ENCODE measurements around the gene SNCA.

SNCA gene

DNA sequence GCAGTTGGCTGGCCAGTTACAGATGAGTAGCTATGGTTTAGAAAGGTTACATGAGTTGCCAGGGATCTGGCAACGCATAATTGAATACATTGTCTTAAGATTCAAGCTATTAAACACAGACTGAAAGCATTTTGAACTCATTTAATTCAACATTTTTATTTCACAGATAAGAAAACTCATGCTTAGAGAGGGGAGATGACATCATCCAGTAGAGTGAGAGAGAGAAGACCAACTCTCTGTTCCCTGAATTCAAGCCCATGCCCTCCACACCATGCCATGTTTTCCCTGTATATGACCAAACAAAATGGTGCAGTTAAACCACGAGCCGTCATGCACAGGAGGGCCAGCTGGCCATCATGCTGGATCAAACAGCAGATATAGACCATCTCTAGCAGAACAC lies 22.6 kb downstream of the SNCA start:
- DNase-seq (ENCODE audit: low read depth in 2 of 2), result no peak

DNA sequence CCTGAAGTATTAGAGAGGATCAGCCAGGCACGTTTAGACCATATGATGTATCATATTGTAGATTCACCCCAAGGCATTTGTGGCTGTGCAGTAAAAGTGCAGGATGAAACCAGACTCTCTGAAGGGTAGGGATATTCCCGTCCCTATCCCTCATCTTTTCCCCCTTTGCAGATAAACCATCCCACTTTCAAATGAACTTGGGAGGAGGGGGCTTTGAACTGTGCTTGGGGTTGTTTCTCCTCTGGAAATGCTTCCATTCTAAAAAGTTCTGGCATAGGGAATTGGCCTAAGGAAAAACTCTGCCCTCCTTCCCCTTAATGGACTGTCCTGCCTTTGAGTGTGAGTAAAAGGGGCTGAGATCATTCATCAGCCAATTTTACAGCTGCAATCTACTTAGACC lies 23.8 kb downstream of the SNCA start:
- no peak for DNase-seq (ENCODE audit: low read depth in 2 of 2)

DNA sequence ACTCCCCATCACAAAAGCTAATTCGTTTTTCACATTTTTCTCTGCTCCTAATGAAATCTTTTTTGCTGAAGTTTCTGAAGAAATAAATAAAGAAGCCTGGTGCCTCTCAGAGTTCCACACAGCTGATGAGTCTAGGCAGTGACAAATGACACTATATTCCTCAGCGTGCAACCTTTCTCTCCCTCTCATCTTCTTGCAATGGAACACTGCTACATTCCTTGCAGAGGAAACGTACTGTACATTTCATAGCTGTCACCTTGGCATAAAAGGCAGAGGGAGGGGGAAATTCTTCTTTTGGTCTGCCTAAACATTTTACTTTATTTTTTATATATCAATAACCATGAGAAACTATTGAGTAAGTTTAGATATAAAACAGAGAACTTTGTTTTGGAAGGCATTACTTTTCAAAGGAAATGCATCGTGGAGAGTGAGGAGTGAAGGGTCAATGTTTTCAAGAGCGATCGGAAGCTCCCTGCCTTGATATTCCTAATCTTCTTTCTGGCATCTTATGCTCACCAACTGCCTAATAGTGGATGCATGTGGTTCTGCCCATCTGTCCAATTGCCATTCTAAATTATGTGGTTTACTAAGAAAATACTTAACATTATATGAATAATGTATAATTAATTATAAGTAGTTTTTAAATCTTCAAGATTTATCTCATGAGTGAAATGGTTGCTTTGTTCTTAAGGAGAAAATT lies 29.4 kb downstream of the SNCA start:
- DNase-seq (ENCODE audit: low read depth in 2 of 2), result no peak

DNA sequence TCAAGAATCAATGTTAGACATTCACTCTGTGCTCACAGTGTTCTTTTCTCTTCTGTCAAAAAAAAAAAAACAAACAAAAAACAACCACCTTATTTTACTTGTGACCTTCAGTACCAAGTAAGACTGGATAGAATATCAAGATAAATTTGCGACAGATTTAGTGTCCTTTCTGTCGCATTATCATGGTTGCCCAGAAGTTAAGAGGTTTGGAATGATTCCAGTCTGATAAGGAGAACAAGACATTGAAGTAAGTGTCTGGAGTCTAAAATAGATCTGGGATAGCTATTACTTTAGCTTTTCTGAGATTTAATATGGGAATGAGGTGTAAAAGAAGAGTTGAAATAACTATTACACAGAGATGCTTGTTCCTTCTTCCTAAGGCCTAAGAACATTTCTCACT lies 31.7 kb downstream of the SNCA start:
- no peak for DNase-seq (ENCODE audit: low read depth in 2 of 2)

DNA sequence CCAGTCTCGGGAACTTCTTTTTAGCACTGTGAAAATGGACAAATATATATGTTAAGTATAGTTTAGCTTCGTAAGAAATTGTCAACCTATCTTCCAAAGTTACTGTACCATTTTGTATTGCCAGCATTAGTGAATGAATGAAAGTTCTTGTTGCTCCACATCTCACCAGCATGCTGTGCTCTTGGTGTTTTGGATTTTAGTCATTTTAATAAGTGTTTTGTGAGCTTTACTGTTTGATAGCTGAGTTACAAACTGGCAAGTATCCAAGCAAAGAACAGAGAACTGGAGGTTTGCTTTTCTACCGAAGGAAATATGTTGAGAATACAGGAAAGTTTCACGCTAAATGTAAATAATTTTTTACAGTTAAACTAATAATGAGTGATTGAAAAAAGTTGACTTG lies 33.0 kb downstream of the SNCA start:
- no peak for DNase-seq (ENCODE audit: low read depth in 2 of 2)

DNA sequence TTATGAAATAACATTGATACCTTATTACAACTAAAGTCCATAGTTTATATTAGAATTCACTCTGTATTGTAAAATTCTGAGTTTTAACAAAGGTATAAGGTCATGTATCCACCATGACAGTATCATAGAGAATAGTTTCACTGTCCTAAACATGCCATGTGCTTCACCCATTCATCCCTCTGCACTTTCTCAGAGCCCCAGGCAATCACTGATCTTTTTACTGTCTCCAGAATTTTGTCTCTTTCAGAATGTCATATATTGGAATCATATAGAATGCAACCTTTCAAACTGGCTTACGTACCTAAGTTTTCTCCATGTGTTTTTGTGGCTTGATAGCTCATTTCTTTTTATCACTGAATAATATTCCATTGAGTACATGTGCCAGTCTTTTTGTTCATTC lies 33.9 kb downstream of the SNCA start:
- no peak for DNase-seq (ENCODE audit: low read depth in 2 of 2)

DNA sequence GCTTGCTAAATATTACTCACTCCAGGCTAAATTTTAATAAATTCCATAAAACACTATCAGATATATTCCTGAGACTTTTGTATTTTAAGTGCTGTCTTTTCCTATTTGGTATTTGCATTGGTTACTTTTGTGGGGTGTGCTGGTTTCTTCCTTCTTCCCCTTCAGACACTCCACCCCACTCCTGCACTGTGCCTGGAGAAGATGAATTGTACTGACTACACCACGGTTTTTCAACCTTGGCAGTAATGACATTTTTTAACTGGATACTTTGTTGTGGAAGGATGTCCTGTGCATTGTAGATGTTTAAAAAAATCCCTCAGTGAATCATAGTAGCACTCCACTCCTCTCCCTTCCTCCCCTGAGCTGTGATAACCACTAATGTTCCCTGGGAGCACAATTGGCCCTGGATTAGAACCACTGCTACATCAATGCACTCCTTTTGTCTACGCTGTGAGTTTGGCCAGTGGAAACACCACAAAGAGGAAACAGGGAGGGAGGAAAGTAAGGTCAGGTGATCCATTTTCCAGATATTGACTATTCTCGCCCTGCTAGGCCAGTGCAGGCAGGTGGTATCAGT lies 36.3 kb downstream of the SNCA start:
- no peak for DNase-seq (ENCODE audit: low read depth in 2 of 2)

DNA sequence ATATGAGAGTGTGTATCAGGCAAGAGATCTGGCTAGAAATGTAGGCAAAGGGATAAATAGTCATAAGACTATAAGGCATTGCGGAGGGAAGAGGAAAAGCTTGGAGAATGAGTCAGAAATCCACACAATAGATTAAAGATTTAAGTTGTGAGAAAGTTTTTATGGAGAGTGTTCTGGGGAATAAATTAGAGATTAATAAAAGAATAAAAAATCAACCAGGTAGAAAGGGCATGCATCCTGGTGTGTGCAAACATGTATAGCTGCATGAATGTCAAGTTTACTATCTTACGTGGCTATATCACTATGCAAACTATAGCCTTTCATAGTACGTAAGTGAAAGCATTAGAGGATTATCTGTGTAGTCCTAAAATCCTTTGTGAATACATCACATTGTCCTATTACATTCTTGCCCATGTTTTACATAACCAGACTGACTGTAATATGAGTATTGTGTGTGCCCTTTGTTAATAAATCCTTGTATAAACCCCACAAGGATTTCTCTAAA lies 36.9 kb downstream of the SNCA start:
- DNase-seq (ENCODE audit: low read depth in 2 of 2), result no peak

DNA sequence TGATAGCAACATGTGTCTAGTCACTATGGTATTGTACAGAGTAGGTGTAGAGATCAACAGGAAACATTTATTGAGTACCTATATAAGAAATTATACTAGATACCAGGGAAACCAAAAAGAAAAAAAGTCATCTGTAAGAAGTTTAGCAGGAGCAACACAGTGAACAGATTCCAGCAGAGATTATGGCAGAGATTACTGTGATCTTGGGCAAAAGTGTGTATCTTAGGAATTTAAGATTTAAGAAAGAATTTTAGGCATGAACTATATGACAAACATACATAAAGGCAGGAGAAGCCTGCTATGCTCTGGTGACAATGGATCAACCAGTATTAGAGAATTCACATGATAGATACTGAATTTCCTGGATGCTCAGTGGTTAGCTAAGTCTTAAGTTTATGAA lies 37.9 kb downstream of the SNCA start:
- DNase-seq (ENCODE audit: low read depth in 2 of 2), result no peak

DNA sequence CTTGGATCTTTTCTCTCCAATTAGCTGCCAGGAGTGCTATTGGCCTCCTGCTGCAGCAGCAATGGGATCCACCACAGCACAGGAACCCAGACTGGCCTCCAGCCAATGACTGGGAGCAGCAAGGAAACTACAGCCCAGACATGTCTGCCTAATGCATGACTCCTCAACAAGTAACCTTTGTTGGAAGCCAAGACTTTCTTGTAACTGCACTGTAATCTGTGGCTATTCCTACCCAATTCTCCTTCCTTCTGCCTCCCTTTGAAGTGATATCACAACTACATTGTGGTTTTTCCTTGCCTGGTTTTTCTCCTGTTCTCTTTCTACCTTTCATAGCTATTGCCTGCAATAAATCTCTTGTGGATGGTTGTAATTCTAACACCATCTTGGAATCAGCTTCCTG lies 39.8 kb downstream of the SNCA start:
- DNase-seq (ENCODE audit: low read depth in 2 of 2), result no peak

DNA sequence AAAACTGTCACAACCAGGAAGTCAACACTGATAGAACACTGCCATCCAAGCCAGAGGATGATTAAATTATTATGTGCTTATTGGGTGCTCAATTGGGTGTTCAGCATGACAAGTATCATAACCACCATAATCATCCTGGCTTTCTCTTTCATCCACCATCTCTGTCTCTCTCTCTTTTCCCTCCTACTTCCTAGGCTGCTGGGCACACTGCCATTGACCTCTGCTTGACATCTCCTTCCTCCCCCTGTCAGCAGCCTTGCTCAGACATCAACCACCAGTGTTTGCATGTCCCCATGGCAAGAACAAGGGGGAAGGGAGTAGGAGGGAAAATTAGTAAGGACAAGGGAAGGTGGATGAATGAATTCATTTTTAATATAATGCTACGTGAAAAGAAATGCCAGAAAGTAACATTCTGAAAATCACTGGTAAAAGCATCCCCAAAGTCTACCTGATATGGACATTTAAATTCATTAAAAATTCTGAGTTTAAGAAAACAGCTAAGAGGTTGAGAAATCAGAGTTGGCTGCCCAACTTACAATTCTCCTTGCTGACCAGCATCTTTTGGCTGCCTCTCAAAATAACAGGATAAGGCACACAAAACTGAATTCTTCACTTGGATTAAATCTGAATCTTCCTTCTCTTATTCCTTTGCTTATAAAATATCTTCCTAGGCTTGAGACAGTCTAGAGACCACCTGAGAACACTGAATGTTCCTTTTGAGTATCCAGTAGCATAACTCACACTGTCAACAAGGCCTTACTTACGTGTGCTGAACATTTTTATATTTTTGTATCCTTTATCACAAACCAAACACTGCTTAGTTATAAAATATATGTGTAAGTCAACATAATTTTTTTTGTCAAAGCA lies 48.5 kb downstream of the SNCA start:
- DNase-seq (ENCODE audit: low read depth in 2 of 2), result no peak

DNA sequence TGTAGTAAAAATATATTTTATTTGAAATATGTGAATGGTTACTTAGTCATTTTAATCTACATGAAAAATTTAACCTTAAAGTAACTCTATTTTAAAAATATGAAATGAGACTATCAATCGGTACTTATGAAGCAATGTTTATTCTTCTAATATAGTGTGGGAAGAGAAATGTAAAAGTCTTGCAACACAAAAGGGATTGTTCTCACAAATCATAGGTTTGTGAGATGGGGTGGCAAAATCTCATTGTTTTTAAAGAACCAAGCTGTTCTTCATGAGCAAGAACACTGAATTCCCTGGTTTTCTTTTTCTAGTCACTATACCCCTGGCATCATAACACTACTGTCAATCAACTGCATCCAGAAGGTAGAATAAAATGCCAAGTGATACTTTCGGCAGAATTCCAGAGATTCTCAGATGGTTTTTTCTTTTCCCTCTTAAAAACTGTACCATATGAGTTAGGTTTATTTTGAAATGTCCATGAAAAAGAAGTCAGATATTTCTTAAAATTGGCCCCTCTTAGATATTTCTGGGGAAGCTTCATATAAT lies 52.2 kb downstream of the SNCA start:
- no peak for DNase-seq (ENCODE audit: low read depth in 2 of 2)

DNA sequence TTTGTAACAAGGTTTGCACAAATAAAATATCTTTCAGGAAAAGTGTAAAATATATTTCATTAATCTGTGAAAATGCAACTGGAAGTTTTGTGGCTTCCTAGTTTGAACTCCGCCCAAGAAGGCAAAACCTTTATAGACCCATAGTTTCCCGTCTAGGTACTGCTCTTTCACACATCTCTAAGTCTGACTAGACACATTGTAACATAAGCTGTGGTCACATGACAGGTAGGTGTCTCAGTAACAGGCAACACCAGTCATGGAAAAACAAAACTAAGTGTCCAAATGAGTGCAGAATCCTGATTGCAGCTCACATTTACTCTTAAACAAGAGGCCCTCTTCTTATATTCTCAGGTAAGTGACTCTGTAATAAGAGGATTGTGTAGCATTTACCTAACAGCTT lies 55.6 kb downstream of the SNCA start:
- DNase-seq (ENCODE audit: low read depth in 2 of 2), result no peak

DNA sequence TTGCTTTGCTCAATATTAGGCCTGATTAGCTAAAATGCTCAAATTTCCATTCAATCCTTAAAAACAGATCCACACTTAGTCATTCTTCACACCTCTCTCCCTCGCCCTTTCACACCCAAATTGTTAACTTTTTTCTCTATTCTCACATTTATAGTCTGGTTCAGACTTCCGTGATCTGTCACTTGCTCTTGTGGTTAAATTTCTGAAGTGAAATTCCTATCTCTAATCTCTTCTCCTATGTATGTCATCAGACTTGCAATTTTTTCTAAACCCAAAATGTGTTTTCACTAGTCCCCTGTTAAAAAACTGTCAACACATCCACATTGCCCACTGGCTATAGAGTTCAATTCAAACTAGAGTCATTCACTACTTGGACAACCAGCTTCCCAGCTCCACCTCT lies 63.2 kb downstream of the SNCA start:
- DNase-seq (ENCODE audit: low read depth in 2 of 2), result no peak

DNA sequence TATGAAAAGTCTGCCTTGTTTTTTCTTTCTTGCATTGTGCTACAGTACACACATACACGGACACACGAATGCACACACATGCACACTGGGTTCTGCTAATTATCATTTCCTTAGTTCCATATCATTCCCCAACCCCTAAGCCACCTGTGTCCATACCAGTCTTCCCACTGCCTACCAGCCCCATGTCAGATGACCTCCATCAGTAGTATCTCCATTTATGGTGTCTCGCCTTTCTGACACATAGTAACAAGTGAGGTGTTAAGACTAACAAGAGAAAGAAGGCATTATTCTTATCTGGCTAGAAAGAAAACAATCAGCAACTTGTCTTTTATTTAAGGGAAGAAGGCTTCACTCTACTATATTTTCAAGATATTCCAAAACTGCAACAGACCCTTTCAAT lies 67.1 kb downstream of the SNCA start:
- DNase-seq (ENCODE audit: low read depth in 2 of 2), result no peak

DNA sequence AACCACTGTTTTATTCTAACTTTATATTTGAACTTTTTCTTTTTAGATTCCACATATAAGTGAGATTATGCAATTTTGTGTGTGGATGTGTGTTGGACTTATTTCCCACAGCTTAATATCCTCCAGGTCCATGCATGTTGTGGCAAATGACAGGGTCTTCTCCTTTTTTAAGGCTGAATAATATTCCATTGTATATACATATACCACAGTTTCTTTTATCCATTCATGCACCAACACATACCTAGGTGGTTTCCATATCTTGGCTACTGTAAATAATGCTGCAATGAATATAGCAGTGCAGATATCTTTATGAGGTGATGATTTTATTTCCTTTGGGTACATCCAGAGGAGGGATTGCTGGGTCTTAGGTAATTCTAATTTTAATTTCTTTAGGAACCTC lies 69.0 kb downstream of the SNCA start:
- DNase-seq (ENCODE audit: low read depth in 2 of 2), result no peak

DNA sequence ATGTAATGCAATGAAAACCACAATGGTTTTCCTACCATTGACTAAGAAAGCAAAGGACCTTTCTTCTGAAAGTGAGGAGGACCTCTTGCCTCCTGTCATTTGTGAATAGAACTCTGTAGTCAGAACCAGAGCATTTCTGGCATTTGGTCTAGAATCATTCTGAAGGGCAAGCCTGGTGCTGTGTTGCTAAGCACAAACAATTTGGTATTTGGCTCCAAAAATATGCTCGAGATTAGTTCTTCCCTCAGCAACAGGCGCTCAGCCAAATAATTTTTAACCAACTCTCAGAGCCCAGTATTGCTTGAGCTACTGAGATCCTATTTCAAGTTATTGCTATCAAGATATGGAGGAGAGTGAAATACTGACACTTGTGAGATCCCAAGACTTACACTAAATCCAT lies 71.0 kb downstream of the SNCA start:
- no peak for DNase-seq (ENCODE audit: low read depth in 2 of 2)

DNA sequence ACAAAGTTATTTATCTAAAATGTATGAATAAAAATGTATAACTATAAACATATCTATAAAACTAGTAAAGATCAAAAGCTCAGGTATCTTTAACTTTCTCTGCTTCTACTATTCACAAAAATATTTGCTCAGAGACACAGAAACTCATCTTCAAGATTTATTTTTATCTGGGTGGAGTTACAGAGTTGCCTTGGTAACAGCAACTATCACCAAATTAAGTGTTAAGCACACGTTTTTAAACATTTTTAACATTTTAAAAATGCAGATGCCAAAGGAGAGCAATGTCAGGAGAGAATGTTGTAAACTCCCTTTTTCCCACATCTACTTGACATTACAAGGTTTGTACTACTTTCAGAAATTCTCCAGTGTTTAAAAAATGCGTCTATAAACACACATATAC lies 71.4 kb downstream of the SNCA start:
- DNase-seq (ENCODE audit: low read depth in 2 of 2), result no peak

DNA sequence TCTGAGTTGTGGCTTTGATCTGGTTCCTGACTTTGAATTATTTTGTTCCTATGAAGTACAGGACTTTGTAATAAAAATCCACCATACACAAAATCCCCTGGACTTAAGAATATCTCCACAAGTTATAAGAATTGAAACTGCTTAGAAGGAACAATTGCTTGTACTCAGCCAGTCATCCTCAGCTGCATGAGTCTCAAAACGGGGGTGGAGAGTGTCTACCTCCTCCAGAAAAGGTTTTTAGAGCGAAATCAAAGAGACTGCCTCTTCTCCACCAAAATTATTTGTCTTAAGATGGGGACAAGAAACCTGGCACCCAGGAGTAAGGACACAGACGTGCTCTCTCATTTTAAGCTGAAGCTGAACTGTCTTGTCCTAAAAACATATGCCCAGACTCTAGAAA lies 74.7 kb downstream of the SNCA start:
- DNase-seq (ENCODE audit: low read depth in 2 of 2), result no peak

DNA sequence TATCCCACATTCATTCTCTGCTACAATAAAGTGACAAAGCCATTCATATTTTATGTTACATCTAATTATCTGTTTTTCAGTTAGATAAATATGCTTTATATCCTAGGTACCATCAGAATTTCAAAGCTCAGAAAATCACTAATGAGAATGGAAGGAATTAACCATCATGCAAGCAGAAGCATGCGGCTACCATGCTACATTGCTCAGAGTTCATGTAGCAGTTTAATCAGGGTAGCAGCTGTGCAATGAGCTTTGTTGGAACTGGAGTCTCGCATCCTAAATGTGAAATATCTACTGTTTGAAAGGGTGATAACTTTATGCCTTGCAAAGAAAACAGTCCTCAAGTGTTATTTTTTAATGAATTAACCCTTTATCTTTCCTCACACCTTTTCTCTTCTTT lies 77.5 kb downstream of the SNCA start:
- DNase-seq (ENCODE audit: low read depth in 2 of 2), result no peak

DNA sequence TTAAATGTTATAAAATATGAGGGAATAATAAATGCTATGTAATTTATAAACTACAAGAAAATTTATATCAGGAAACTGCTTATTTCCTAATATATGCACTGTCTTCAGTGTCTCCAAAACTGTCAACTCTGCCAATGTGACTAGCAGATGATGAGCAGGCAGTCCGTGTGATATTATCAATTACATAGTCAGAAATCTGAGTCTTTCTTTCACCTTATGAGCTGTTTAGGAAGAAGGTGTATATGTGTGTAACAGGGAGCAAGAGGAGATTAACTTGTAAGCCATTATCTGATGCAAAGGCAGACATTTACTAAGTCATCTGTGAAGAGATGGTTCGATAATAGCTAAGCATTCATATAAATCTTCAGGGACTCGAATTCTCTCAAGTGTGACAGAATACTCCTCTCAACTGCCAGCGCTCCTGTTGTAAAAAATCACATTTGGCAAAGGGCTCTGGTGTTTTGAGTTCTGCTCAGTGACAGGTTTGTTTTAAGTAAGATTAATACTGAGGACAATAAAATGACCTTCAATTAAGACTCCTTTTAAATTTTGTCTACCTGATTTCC lies 79.7 kb downstream of the SNCA start:
- no peak for DNase-seq (ENCODE audit: low read depth in 2 of 2)

DNA sequence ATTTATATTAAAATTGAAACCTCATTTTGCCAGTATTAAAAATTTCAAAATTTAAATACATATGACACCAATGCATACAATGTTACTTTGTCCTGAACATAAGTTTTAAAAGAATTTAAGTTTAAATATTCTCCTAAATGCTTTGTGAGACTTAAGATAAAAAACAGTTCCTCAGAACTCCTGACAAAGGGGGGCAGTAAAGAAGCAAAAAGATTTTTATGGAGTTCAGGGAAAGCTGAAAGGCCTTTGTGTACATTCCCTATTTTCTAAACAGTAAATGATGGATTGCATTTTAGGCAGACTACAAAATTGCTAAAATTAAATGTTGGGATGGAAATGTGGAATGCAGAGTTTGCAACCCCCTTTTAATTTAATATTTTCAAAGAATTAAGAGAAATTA lies 81.7 kb downstream of the SNCA start:
- DNase-seq (ENCODE audit: low read depth in 2 of 2), result no peak

All from stimulated activated CD8-positive, alpha-beta memory T cell treated with anti-CD3 and anti-CD28 coated beads, Interleukin-7, amount 100 ng/mL, for 1 hour (primary cell).